OCI-LY1 (cell line): ENCODE measurements around the gene FER1L5.

Source experiments
- H2AFZ ChIP-seq: fragments of 200-600 bp; sonication (generic), shearing (Covaris generic); 2 replicates; pipeline ENCODE4 v1.6.0; 2014; ENCODE audit warnings: antibody characterized with exemption, mild to moderate bottlenecking, low read length
- H3F3A ChIP-seq: fragments of 200-600 bp; sonication (generic), shearing (Covaris generic); 2 replicates; pipeline ENCODE4 v1.6.0; 2014; ENCODE audit warnings: mild to moderate bottlenecking, antibody characterized with exemption, low read length, moderate library complexity; ENCODE audit not compliant: insufficient read depth
- H3K27ac ChIP-seq: fragments of 200-600 bp; sonication (generic); 2 replicates; pipeline ENCODE4 v1.5.1; 2014; ENCODE audit warnings: low read length, mixed run types, mild to moderate bottlenecking, low read depth; ENCODE audit not compliant: poor library complexity, severe bottlenecking
- H3K27me3 ChIP-seq: fragments of 200-600 bp; sonication (generic); 2 replicates; pipeline ENCODE4 v1.6.0; 2014; ENCODE audit warnings: antibody characterized with exemption, mild to moderate bottlenecking, low read length, moderate library complexity; ENCODE audit not compliant: insufficient read depth
- H3K36me3 ChIP-seq: fragments of 200-600 bp; sonication (generic); 2 replicates; pipeline ENCODE4 v1.6.1; 2014; ENCODE audit warnings: mild to moderate bottlenecking, antibody characterized with exemption, low read length, moderate library complexity, mixed read lengths; ENCODE audit not compliant: insufficient read depth
- H3K4me1 ChIP-seq: fragments of 200-600 bp; sonication (generic); 2 replicates; pipeline ENCODE4 v1.5.1; 2014; ENCODE audit warnings: mild to moderate bottlenecking, low read length, moderate library complexity; ENCODE audit not compliant: insufficient read depth, severe bottlenecking
- H3K4me2 ChIP-seq: fragments of 200-600 bp; sonication (generic), shearing (Covaris generic); 2 replicates; pipeline ENCODE4 v1.6.1; 2014; ENCODE audit warnings: low read length
- H3K4me3 ChIP-seq: fragments of 200-600 bp; sonication (generic); 2 replicates; pipeline ENCODE4 v1.5.1; 2014; ENCODE audit warnings: low read length, low read depth, mild to moderate bottlenecking, mixed read lengths; ENCODE audit not compliant: poor library complexity, severe bottlenecking
- H3K79me2 ChIP-seq: fragments of 200-600 bp; shearing (Covaris generic); 2 replicates; pipeline ENCODE4 v1.6.1; 2016; ENCODE audit warnings: mixed run types, low read length, mixed read lengths; ENCODE audit not compliant: insufficient read depth
- H3K9ac ChIP-seq: fragments of 200-600 bp; sonication (generic), shearing (Covaris generic); 2 replicates; pipeline ENCODE4 v1.6.1; 2014; ENCODE audit warnings: mild to moderate bottlenecking, low read length, mixed read lengths
- H3K9me2 ChIP-seq: fragments of 200-600 bp; sonication (generic), shearing (Covaris generic); 2 replicates; pipeline ENCODE4 v1.6.1; 2014; ENCODE audit warnings: low read depth, mild to moderate bottlenecking, low read length, mixed read lengths
- H3K9me3 ChIP-seq: fragments of 200-600 bp; shearing (Covaris generic); 2 replicates; pipeline ENCODE4 v1.6.1; 2014; ENCODE audit warnings: low read length, mixed read lengths
- H4K20me1 ChIP-seq: fragments of 200-600 bp; sonication (generic), shearing (Covaris generic); 2 replicates; pipeline ENCODE4 v1.6.0; 2016; ENCODE audit warnings: mild to moderate bottlenecking, low read length; ENCODE audit not compliant: insufficient read depth
- CTCF ChIP-seq: fragments of 200-600 bp; sonication (generic), shearing (Covaris generic); IDR thresholded peaks from 2 replicates; pipeline ENCODE4 v1.5.1; 2017; ENCODE audit warnings: mild to moderate bottlenecking, antibody characterized with exemption, low read length, moderate library complexity, mixed read lengths
- EZH2 ChIP-seq: fragments of 200-600 bp; sonication (generic), shearing (Covaris generic); IDR thresholded peaks from 2 replicates; pipeline ENCODE4 v1.8.0; 2017; ENCODE audit warnings: borderline replicate concordance, mixed run types, mild to moderate bottlenecking, antibody characterized with exemption, low read length, moderate library complexity, mixed read lengths

The FER1L5 gene

DNA sequence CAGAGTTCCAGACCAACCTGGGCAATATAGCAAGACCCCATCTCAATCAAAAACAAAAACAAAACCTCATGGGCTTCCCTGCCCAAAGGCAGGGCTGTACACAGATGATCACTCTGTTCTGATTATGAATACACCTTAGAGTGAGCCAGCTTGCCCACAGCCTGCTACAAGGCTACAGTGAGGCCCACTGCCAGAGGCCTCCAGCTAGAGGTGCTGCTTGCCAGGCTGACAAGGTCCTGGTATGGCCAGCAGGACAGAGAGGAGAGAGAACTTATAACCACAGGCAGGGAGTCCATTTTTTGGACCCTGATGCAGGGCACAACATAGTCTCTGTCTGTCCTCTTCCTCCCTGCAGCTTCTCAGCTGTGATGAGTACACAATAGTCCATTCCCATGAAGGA lies 46.0 kb upstream of the FER1L5 start:
- Histone ChIP-seq H3K4me1 (no peaks in the 10 kb centered on the region), H3F3A (no peaks in the 10 kb centered on the region), H3K9me2 (no peaks in the 10 kb centered on the region), H3K9me3 (no peaks in the 10 kb centered on the region), H3K79me2 (no peaks in the 10 kb centered on the region), H4K20me1 (no peaks in the 10 kb centered on the region), H3K27ac (no peak overlapping the region), H3K36me3 (peaks cover 91% of the 10 kb centered on the region), H3K4me3 (no peak overlapping the region), H2AFZ (no peak overlapping the region), H3K27me3 (no peaks in the 10 kb centered on the region), H3K4me2 (no peak overlapping the region), H3K9ac (no peak overlapping the region)
- no peak for TF ChIP-seq EZH2

DNA sequence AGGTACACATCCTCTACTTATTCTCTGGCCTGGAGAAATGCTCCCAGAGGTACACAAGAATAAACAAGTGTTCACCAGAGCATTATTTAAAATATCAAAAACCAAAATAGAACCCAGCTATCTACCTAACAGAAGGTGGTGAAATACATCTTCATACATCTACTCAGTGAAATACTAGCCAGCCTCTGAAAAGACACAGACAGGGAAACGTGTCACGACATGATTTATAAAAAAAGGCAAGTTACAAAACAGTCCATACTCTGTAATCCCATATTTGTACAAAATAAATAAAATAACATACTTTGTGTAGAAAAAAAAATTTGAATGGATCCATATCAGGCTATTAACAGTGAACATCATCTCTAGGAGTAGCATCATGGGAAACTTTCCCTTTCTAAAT lies 42.6 kb upstream of the FER1L5 start:
- no peaks in the 10 kb centered on the region for H3F3A ChIP-seq
- H3K9me2 ChIP-seq = no peaks in the 10 kb centered on the region
- peaks cover 92% of the 10 kb centered on the region for H3K36me3 ChIP-seq
- H3K4me1 ChIP-seq = no peaks in the 10 kb centered on the region
- H3K4me2 ChIP-seq = no peak overlapping the region
- H3K27ac ChIP-seq = no peak overlapping the region
- no peaks in the 10 kb centered on the region for H4K20me1 ChIP-seq
- H3K9ac ChIP-seq = no peak overlapping the region
- H3K27me3 ChIP-seq = no peaks in the 10 kb centered on the region
- no peaks in the 10 kb centered on the region for H3K79me2 ChIP-seq
- no peak for TF ChIP-seq EZH2
- no peak for TF ChIP-seq CTCF
- no peak overlapping the region for H3K4me3 ChIP-seq
- no peak overlapping the region for H2AFZ ChIP-seq
- H3K9me3 ChIP-seq = no peaks in the 10 kb centered on the region

DNA sequence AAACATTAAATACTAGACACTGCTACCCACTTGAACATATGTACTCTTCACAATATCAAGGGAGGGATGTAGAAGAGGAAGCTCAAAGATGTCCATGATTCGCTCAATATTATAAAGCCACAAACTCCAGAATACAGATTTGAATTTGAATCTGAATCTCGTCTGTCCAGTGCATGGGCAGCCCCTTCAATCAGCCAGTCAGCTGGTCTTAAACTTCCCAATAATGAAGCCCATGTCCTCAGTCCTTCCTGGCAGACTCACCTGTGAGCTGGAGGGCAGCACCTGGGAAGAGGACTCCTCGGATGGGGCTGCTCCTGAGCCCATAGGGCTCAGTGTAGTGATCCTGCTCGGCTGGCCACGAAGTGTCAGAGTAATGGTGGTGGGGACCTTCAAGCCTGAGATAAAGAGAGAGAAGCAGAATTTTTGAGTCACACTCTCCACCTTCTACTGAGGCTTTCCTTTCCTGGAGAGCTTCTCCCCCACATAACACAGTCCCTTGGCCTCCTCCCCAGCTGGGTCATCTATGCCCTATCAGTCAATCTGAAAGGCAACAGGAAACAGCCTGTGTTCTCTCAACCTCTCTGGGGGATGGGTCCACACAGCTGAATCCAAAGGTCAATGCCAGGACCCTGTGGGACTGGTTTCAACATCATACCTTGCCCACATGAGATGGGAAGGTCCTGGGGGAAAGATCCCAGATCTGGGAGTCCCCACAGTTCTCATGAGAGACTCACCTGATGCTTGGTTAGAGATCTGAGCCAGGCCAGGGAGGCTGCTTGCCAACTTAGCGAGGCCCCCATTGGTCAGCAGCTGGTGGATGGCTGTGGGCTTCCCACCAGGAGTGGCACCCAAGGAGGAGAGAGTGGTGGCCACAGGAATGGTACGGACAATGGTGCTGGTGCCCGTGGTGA lies 40.9 kb upstream of the FER1L5 start:
- peaks cover 92% of the 10 kb centered on the region for H3K36me3 ChIP-seq

More for the DNA sequence above, 40.9 kb upstream of the FER1L5 start:
- Histone ChIP-seq H3K9me2 (no peaks in the 10 kb centered on the region), H3K9ac (no peak overlapping the region), H3K4me3 (no peak overlapping the region), H3K27ac (no peak overlapping the region), H3F3A (no peaks in the 10 kb centered on the region), H4K20me1 (no peaks in the 10 kb centered on the region), H2AFZ (no peak overlapping the region), H3K79me2 (no peaks in the 10 kb centered on the region), H3K4me1 (no peaks in the 10 kb centered on the region), H3K27me3 (no peaks in the 10 kb centered on the region), H3K4me2 (no peak overlapping the region), H3K9me3 (no peaks in the 10 kb centered on the region)
- no peak for TF ChIP-seq CTCF
